NCI-H1417 (cell line): ENCODE measurements around the gene PRXL2B.

Experiments used
- DNase-seq, 3 experiments: peaks; one replicate each; lab custom pipeline; 2025; lab: John Stamatoyannopoulos, UW

Gene PRXL2B

GRCh38 chr1:2585318-2586092 lies 1.1 kb upstream of the PRXL2B start:
- peak in 2 of 3 experiments; percentile 73 to 75 for DNase-seq

- no peak for DNase-seq
Observed at GRCh38 chr1:2587071-2587859, 688 bp downstream of the PRXL2B start.

GRCh38 chr1:2587860-2588571 lies 1.4 kb downstream of the PRXL2B start:
- no peak for DNase-seq

GRCh38 chr1:2588661-2589430 lies 2.3 kb downstream of the PRXL2B start:
- no peak for DNase-seq

- no peak for DNase-seq
Observed at GRCh38 chr1:2589431-2590232, 3.1 kb downstream of the PRXL2B start.

GRCh38 chr1:2590233-2591141 lies 3.9 kb downstream of the PRXL2B start:
- DNase-seq, result no peak

GRCh38 chr1:2591233-2591580 lies 4.6 kb downstream of the PRXL2B start:
- no peak for DNase-seq

GRCh38 chr1:2591581-2592261 lies 5.1 kb downstream of the PRXL2B start:
- DNase-seq, result no peak

- DNase-seq, result no peak
Observed at GRCh38 chr1:2592672-2593071, 6.1 kb downstream of the PRXL2B start.

GRCh38 chr1:2593251-2593878 lies 6.8 kb downstream of the PRXL2B start:
- no peak for DNase-seq

GRCh38 chr1:2594001-2594640 lies 7.5 kb downstream of the PRXL2B start:
- peak in 1 of 3 experiments; percentile 3 for DNase-seq

- no peak for DNase-seq
Observed at GRCh38 chr1:2594641-2595131, 8.1 kb downstream of the PRXL2B start.

- no peak for DNase-seq
Observed at GRCh38 chr1:2595261-2595811, 8.8 kb downstream of the PRXL2B start.

GRCh38 chr1:2595812-2596529 lies 9.4 kb downstream of the PRXL2B start:
- DNase-seq, result no peak

GRCh38 chr1:2596530-2597333 lies 10.2 kb downstream of the PRXL2B start:
- peak in 2 of 3 experiments; percentile 9 to 23 for DNase-seq
